Pulmonary artery endothelial cell (primary cell): ENCODE results near the gene EPHA1. TPM values are rescaled to one million over a fixed set of nuclear protein-coding genes. Genes with fewer than 3 reads are reported as not detected.

Source experiments
- DNase-seq: peaks from one replicate; pipeline ENCODE4 v3.0.0-alpha.2; 2011; ENCODE audit warnings: low read depth, low spot score
- total RNA-seq: library from RNA; depleted of rRNA; stranded (reverse); fragments of >200 nt; gene quantifications from 2 replicates; pipeline ENCODE4 v1.2.3, GENCODE V29; 2014

Gene EPHA1
- total RNA-seq, 1 donor from 2014 or later = under 0.01 TPM

GRCh38 chr7:143351574-143351973 is 57.1 kb downstream of the EPHA1 start:
- no peak for DNase-seq

DNA sequence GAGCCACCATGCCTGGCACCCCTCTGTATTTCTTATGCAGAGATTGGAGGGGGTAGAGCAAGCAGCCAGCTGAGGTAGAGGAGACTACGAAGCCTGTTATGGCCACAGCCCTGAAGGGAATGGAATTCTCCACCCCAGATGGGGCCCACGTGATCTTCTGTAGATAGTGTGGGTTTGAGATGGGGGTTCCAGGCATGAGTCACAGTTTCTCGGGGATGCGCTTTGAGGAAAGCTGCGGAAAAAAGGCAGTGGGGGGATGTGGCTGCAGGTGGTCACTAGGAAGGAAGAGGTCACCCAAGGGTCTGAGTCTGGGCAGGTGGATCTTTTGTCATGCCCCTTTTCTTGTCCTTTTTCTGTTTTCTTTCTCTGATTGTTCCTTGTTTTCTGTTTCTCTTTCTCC is 57.6 kb downstream of the EPHA1 start:
- no peak for DNase-seq

GRCh38 chr7:143347950-143348349 is 60.7 kb downstream of the EPHA1 start:
- DNase-seq = no peak

GRCh38 chr7:143346018-143346417 is 62.6 kb downstream of the EPHA1 start:
- DNase-seq = no peak

DNA sequence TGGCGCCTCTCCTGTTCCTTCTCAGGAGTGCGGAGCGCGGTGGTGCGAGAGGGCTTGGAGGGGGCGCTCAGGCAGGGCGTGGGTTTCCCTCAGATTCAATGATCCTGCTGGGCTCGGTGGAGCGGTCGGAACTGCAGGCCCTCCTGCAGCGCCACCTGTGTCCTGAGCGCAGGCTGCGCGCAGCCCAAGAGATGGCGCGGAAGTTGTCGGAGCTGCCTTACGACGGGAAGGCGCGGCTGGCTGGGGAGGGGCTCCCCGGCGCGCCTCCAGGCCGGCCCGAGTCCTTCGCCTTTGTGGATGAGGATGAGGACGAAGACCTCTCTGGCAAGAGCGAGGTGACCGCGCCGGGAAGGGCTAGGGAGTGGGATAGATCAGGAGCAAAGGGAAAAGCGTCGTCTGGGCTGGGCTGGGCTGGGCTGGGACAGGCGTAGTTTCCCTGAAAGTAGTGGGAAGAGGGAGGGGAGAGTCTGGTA is 63.2 kb downstream of the EPHA1 start:
- DNase-seq = no peak

DNA sequence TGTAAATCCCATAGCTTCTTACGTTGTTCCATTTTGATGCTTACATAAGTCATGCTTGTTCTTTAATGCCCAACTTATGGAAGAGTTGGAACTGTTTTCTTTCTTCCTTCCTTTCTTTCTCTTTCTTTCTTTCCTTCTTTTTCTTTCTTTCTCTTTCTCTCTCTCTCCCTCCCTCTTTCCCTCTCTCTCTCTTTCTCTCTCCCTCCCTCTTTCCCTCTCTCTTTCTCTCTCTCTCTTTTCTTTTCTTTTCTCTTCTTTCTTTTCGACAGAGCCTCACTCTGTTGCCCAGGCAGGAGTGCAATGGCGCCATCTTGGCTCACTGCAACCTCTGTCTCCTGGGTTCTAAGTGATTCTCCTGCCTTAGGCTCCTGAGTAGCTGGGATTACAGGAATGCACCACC is 65.1 kb downstream of the EPHA1 start:
- DNase-seq = no peak

- DNase-seq = no peak
Observed at GRCh38 chr7:143341842-143342241, 66.8 kb downstream of the EPHA1 start.

Other genes with a start within 250 kb of the EPHA1 start
- gene TAS2R39, start 225.4 kb downstream of the EPHA1 start, total RNA-seq = not detected in 2 replicates
- not detected in 2 replicates for gene TAS2R40, start 186.8 kb downstream of the EPHA1 start, total RNA-seq
- 76.0 and 90.9 TPM in 2 replicates for gene GSTK1, start 145.4 kb downstream of the EPHA1 start, total RNA-seq
- not detected in 2 replicates for gene TMEM139, start 123.9 kb downstream of the EPHA1 start, total RNA-seq
- gene CASP2, start 120.5 kb downstream of the EPHA1 start, total RNA-seq = 20.6 and 28.8 TPM in 2 replicates
- not detected in 2 replicates for gene CLCN1, start 92.7 kb downstream of the EPHA1 start, total RNA-seq
- 1.2 and 1.5 TPM in 2 replicates for gene FAM131B, start 46.1 kb downstream of the EPHA1 start, total RNA-seq
- 33.5 and 37.9 TPM in 2 replicates for gene ZYX, start 27.5 kb downstream of the EPHA1 start, total RNA-seq
- gene TAS2R60, start 34.6 kb upstream of the EPHA1 start, total RNA-seq = not detected in 2 replicates
- gene TAS2R41, start 69.0 kb upstream of the EPHA1 start, total RNA-seq = not detected in 2 replicates
- 0.13 and 0.28 TPM in 2 replicates for gene CTAGE15, start 162.9 kb upstream of the EPHA1 start, total RNA-seq
- gene TCAF2, start 212.1 kb upstream of the EPHA1 start, total RNA-seq = 7.1 and 16.3 TPM in 2 replicates